Measurements from ENCODE around the gene PPIAL4G.
A peak's percentile ranks its signal among the peaks of the same experiment; 100 is the strongest.

The PPIAL4G gene

GRCh38 chr1:148522561-148523204 lies 39.6 kb upstream of the PPIAL4G start (continued):
- TF ChIP-seq ZNF518A (tag by site-specific recombination; conservative IDR thresholded peaks at IDR 0.05; ENCODE audit: low read depth) (peak; percentile 49; the same call in 1 of the 2 replicates), KLF1 (tag by site-specific recombination; IDR thresholded peaks at IDR 0.05) (peak; percentile 42; the same call in 1 of the 2 replicates), ZNF239 (tag by site-specific recombination; IDR thresholded peaks at IDR 0.05) (peak; percentile 85), SCRT2 (tag by site-specific recombination; IDR thresholded peaks at IDR 0.05) (peak; percentile 58; the same call in 1 of the 2 replicates), OVOL3 (tag by site-specific recombination; IDR thresholded peaks at IDR 0.05) (peak; percentile 89), ZNF624 (tag by site-specific recombination; IDR thresholded peaks at IDR 0.05) (peak; percentile 86; the same call in 1 of the 2 replicates), ZNF366 (tag by site-specific recombination; conservative IDR thresholded peaks at IDR 0.05) (peak; percentile 80), ZBTB8A (tag by site-specific recombination; IDR thresholded peaks at IDR 0.05) (peak; percentile 65), ZBTB10 (tag by site-specific recombination; IDR thresholded peaks at IDR 0.05) (peak; percentile 98), ZNF341 (tag by site-specific recombination; IDR thresholded peaks at IDR 0.05; ENCODE audit: low read depth) (peak; percentile 53; the same call in 1 of the 2 replicates), ZNF335 (tag by site-specific recombination; conservative IDR thresholded peaks at IDR 0.05) (peak; percentile 59; the same call in 1 of the 2 replicates), BCL11B (tag by site-specific recombination; IDR thresholded peaks at IDR 0.05; ENCODE audit: low read depth) (peak; percentile 99), ZFP69B (tag by site-specific recombination; IDR thresholded peaks at IDR 0.05) (peak; percentile 81), SP3 (tag by site-specific recombination; IDR thresholded peaks at IDR 0.05) (peak; percentile 61), ZNF701 (tag by site-specific recombination; IDR thresholded peaks at IDR 0.05) (peak; percentile 57; the same call in 1 of the 2 replicates), ZNF660 (tag by site-specific recombination; IDR thresholded peaks at IDR 0.05) (peak; percentile 99), REST (tag by site-specific recombination; IDR thresholded peaks at IDR 0.05) (peak; percentile 82), ZBTB48 (tag by site-specific recombination; IDR thresholded peaks at IDR 0.05) (peak; percentile 97), OSR2 (tag by site-specific recombination; IDR thresholded peaks at IDR 0.05) (peak; percentile 42; the same call in 1 of the 2 replicates)
- TF ChIP-seq, protein P1, sequence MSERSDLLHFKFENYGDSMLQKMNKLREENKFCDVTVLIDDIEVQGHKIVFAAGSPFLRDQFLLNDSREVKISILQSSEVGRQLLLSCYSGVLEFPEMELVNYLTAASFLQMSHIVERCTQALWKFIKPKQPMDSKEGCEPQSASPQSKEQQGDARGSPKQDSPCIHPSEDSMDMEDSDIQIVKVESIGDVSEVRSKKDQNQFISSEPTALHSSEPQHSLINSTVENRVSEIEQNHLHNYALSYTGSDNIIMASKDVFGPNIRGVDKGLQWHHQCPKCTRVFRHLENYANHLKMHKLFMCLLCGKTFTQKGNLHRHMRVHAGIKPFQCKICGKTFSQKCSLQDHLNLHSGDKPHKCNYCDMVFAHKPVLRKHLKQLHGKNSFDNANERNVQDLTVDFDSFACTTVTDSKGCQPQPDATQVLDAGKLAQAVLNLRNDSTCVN (tag by site-specific recombination; optimal IDR thresholded peaks at IDR 0.05), result peak; percentile 58
- TF ChIP-seq, protein P2, sequence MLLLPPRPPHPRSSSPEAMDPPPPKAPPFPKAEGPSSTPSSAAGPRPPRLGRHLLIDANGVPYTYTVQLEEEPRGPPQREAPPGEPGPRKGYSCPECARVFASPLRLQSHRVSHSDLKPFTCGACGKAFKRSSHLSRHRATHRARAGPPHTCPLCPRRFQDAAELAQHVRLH (tag by site-specific recombination; IDR thresholded peaks at IDR 0.05), result peak; percentile 96
- TF ChIP-seq, protein P3, sequence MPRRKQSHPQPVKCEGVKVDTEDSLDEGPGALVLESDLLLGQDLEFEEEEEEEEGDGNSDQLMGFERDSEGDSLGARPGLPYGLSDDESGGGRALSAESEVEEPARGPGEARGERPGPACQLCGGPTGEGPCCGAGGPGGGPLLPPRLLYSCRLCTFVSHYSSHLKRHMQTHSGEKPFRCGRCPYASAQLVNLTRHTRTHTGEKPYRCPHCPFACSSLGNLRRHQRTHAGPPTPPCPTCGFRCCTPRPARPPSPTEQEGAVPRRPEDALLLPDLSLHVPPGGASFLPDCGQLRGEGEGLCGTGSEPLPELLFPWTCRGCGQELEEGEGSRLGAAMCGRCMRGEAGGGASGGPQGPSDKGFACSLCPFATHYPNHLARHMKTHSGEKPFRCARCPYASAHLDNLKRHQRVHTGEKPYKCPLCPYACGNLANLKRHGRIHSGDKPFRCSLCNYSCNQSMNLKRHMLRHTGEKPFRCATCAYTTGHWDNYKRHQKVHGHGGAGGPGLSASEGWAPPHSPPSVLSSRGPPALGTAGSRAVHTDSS (tag by site-specific recombination; IDR thresholded peaks at IDR 0.05), result peak; percentile 39; the same call in 1 of the 2 replicates
- TF ChIP-seq, protein P4, sequence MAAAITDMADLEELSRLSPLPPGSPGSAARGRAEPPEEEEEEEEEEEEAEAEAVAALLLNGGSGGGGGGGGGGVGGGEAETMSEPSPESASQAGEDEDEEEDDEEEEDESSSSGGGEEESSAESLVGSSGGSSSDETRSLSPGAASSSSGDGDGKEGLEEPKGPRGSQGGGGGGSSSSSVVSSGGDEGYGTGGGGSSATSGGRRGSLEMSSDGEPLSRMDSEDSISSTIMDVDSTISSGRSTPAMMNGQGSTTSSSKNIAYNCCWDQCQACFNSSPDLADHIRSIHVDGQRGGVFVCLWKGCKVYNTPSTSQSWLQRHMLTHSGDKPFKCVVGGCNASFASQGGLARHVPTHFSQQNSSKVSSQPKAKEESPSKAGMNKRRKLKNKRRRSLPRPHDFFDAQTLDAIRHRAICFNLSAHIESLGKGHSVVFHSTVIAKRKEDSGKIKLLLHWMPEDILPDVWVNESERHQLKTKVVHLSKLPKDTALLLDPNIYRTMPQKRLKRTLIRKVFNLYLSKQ (tag by site-specific recombination; IDR thresholded peaks at IDR 0.05; ENCODE audit: borderline replicate concordance), result 0 out of 2 replicates have a peak, but pooled peaks have one; percentile 31

Measured in HEK293 (cell line).